Measurements from ENCODE around the gene POLR2F. TPM values are rescaled to one million over a fixed set of nuclear protein-coding genes. Genes with fewer than 3 reads are reported as not detected.

The POLR2F gene
- total and polyA plus RNA-seq, 4 donors, result 21.4 to 152 (median 56.3) TPM

- DNase-seq (ENCODE audit: low spot score), result no peak
Measured at GRCh38 chr22:37912171-37912570, 41.3 kb upstream of the POLR2F start.

GRCh38 chr22:37913233-37913721, 40.2 kb upstream of the POLR2F start:
- no peak for DNase-seq (ENCODE audit: low spot score)
- TF ChIP-seq SP1 (IDR thresholded peaks at IDR 0.05) (no peak), RXRA (IDR thresholded peaks at IDR 0.05) (no peak), EGR1 (IDR thresholded peaks at IDR 0.05; ENCODE audit: low read depth in 2 of 2) (no peak), ATF3 (IDR thresholded peaks at IDR 0.05) (no peak), FOXA2 (IDR thresholded peaks at IDR 0.05) (no peak), RAD21 (IDR thresholded peaks at IDR 0.05) (no peak), CTCF (IDR thresholded peaks at IDR 0.05; ENCODE audit: low read depth, low read length, missing input control) (no peak), MAX (IDR thresholded peaks at IDR 0.05) (no peak), ZBTB33 (IDR thresholded peaks at IDR 0.05) (no peak), NR2F2 (IDR thresholded peaks at IDR 0.05) (no peak), JUND (IDR thresholded peaks at IDR 0.05) (no peak), YY1 (IDR thresholded peaks at IDR 0.05) (no peak)
- H3K9ac ChIP-seq (ENCODE audit: low read depth in 1 of 2, low read length in 2 of 2), result no peak overlapping the region
- no peaks in the 10 kb centered on the region for H3K9me3 ChIP-seq (ENCODE audit: control insufficient read depth in 4 of 4, low read length in 3 of 4)
- H3K36me3 ChIP-seq (ENCODE audit: control insufficient read depth in 4 of 4, insufficient read depth in 3 of 4, low read depth in 1 of 4, low read length in 3 of 4), result peaks cover 2 to 18% (median 9%) of the 10 kb centered on the region in 4 donors
- H3K4me1 ChIP-seq (ENCODE audit: control insufficient read depth in 4 of 4, insufficient read depth in 4 of 4, low read length in 3 of 4), result peaks cover 0 to 2% (median 0%) of the 10 kb centered on the region in 4 donors
- H3K27me3 ChIP-seq (ENCODE audit: control insufficient read depth in 4 of 4, insufficient read depth in 4 of 4, low read length in 3 of 4), result no peaks in the 10 kb centered on the region
- H3K27ac ChIP-seq (ENCODE audit: low read depth in 1 of 2, low read length in 2 of 2), result no peak overlapping the region
- H3K4me3 ChIP-seq (ENCODE audit: low read depth in 1 of 3, low read length in 3 of 3), result no peak overlapping the region
- 78% methylated on average over 7 of the region's 7 CpGs for WGBS

More at GRCh38 chr22:37912171-37912570, 41.3 kb upstream of the POLR2F start:
- no peak overlapping the region for H3K9ac ChIP-seq (ENCODE audit: low read depth in 1 of 2, low read length in 2 of 2)
- H3K27me3 ChIP-seq (ENCODE audit: control insufficient read depth in 4 of 4, insufficient read depth in 4 of 4, low read length in 3 of 4), result no peaks in the 10 kb centered on the region
- WGBS, result 94% methylated on average over 8 of the region's 8 CpGs
- H3K4me1 ChIP-seq (ENCODE audit: control insufficient read depth in 4 of 4, insufficient read depth in 4 of 4, low read length in 3 of 4), result peaks cover 0 to 6% (median under 1%) of the 10 kb centered on the region in 4 donors
- no peak overlapping the region for H3K4me3 ChIP-seq (ENCODE audit: low read depth in 1 of 3, low read length in 3 of 3)
- no peaks in the 10 kb centered on the region for H3K9me3 ChIP-seq (ENCODE audit: control insufficient read depth in 4 of 4, low read length in 3 of 4)
- peaks cover 0 to 12% (median 4%) of the 10 kb centered on the region in 4 donors for H3K36me3 ChIP-seq (ENCODE audit: control insufficient read depth in 4 of 4, insufficient read depth in 3 of 4, low read depth in 1 of 4, low read length in 3 of 4)
- no peak for TF ChIP-seq ZBTB33 (IDR thresholded peaks at IDR 0.05)
- H3K27ac ChIP-seq (ENCODE audit: low read depth in 1 of 2, low read length in 2 of 2), result no peak overlapping the region
